ENCODE results near the gene ZNF354C.

The ZNF354C gene

DNA sequence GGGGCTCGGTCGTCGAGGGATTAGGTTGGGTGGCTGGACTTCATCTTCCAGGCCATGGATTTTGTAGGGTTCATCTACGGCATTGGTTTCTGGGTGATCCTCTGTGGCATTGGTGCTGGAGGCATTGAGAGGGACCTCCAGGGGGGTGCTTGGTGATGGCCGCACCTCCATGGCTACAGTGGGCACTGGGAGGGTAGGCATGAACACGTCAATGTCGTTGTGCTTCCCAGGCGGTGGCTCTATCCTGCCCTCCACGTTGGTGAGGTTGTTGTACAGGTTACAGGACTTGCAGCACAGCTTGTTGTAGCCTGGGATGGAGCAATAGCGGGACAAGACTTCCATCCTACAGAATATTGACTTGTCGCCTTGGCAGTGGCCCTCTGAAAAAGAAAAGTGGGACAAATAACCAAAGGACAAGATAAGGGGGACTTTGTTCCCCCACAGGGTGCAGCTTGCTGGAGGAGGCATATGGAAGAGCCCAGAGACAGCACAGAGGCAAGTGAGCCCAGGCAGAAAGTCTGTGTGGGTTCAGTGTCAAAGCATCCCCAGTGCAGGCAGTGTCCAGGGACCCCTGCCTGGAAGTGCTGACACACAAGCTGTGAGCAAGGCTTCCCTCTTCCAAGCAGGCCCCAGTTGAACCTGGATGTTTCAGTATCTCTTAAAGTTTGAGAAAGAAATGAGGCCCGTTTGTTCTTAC lies 53.9 kb downstream of the ZNF354C start:
- no peak for DNase-seq

DNA sequence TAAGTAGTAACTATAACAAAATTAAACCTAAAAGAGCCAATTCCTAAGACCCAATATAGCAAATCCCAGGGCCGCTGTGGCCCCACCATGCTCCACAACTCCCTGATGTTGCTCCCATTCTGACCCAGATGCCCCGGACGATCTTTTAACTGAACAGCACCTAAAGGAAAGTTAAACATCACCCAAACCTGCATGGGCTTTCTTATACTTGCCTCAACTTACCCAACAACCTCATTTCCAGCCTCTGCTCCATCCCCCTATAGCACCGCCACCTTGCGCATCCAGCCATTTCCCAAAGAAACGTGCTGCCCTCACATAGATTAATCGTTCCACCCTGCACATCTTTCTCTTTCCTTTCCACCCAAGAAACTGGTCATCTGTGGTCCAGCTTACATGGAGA lies 54.6 kb downstream of the ZNF354C start:
- DNase-seq = no peak

DNA sequence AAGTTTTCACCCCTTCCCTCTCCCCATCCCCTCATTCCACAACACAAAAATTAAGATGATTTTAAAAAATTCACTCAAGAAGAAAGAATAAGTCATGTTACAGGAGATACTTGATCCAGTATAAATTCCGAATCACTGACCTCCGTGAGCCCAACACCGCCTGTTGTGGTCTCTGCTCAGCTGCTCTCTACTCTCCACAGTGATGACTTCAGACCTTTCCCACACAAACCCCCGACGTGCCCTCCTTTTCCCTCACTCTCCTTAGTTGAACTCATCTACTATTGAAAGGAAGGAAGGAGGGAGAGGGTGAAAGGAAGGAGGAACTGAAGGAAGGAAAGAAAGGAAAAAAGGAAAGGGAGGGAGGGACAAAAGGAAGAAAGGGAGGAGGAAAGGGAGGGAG lies 55.1 kb downstream of the ZNF354C start:
- no peak for DNase-seq

DNA sequence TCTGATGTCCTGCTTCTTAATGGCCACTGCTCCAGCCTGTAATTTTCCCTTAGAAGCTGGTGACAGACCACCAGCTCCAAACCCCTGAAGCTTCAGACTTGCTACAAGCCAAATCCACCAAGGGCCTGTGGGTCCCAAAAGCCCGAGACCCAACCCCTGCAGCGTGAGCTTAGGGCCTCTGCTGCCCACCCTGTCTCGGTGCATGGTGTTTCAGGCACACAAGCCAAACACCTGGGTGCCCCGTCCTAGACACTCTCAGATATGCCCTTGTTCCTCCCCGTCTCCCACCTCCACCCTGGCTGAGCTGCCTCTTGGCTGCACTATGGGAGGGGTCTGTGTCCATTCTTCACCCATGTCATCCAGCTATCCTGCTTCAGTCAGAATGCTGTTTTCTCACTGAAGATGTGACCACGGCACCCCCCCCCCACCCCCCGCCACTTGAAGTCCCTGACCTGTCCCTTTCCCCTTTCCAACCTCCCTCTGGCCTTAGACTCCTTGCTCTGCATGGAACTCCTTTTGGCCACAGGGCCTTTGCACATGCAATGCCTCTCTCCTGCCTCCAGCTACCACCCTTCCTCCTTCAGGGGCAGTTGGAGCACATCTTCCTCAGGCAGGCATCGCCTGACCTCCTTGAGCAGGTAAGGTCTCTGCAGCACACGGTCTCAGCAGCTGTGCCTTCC lies 55.8 kb downstream of the ZNF354C start:
- no peak for DNase-seq

DNA sequence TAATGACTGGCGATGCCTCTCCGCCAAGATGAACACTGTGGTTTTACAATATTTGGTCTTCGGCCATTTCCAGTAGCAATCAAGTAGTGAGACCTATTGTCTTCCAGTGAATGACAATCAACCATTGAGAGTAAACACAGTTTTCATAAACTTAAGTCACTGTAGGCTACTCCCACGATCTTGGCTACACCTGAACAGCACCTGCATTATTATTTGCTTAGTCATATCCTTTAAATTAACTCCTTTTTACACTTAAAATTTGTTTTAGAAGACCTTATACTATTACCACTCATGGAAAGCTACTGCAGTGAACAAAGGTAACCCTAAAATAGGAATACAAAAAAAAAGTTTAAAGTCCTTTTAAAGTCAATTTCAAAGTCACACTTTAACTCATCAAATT lies 58.2 kb downstream of the ZNF354C start:
- DNase-seq = no peak

DNA sequence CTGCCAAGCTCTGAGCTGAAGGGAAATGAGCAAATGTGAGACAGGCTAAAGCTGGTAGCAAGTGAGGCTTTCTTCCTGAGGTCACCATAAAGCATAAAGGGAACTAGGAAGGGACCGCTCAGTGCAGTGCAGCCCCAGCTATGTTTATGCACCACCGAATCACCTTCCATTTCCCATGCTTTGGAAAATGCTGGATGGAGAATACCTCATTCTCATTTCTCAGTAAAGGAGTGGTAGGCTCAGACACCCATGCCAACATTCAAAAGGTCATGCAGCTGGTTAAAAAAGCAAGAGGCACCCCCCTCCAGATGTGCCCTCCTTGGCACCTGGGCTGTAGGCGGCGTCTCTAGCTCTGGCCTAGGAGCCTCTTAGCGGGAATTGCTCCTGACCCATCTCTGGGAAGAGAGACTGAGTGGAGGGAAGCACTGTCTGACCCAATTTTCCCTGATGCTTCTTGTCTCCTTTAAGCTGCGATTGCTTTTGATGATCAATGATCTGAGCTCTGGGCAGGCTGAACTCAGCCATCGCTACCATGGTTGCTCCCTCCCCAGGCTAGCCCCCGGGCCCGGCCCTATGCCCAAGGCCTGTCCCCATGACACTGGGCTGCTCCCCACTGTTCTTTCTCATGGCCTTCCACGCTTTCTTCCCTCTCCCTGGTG lies 58.7 kb downstream of the ZNF354C start:
- no peak for DNase-seq

DNA sequence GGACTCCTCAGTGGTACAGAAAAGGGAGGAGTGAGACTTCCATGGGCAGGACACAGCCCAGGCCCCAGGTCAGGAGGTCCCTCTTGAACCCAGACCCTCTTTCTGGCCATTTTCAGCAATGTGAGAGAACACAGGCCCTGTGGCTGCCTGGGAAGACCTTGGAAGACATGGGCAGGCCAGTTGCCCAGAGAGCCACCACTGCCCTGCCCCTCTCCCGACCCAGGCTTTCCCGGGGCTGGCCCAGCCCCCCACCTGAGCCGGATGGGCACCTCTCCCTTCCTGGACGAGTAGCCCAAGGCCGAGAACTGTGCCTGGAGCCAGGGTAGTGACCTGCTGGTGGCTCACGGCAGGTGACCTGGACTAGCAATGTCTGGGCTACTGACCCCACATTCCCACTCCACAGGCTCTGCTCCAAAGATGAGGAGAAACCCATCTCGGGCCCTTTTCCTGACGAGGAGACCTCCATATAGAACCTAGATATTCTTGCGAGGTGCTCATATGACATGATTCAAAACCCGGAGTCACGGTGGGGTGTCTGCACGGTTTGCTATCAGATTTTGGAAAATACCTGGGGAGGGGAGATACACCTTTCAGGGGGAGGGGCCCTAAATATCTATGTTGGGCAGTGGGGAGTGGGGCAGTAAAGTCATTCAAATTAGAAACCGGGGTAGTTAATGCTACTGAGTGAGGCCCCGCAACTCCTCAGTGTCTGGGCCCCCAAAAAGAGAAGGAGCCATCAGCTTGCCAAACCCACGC lies 59.4 kb downstream of the ZNF354C start:
- no peak for DNase-seq

DNA sequence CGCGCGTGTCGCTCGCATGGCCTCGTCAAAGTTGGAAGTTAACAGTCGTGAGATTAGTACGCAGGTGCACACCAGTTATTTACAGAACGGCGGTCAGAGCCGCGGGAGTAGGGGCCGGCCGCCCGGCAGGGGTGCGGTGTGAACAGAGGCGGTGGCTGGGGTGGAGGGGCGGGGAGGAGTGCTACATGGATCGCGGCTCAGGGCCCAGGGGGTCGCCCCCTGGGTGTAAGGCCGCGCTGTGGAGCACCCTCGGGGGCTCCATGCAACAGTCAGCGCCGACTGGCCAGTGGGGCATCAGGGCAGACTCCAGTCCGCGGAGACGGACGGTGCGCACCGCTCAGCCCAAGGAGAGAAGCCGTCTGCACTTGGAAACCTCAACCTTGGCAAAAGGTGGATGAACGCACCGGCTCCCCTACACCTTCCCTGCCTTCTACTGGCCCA lies 60.3 kb downstream of the ZNF354C start:
- DNase-seq = no peak

DNA sequence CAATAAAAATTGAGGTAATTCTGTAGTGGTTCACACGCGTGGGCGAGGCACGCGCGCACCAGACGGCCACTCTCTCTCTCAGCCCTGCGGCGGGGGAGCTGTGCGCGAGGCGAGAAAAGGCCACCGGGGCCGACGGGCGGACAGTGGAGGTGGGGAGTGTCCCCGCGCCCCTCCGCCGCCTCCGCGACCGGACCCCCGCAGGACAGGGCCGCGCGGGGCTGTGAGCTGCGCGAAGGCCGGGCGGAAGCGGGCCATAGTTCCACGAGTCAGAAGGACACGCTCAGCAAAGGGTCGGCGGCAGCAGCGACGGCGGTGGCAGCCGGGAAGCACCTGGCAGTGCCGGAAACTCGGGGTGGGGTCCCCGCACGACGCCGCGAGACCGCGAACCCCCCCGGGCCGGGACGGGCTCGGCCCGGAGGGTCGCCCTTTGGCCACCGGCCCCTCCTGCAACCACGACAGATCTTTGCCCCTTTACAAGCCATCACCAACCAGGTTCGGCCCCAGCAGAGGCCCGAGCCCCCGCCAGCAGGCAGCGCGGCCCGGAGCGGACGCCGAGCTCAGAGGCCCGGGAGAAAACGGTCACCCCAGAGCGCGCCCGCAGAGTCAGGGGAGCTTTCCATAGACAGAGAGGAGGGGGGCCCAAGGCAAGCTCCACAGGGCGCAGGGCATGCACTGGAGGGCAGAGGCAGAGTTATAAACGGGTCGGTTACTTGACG lies 60.9 kb downstream of the ZNF354C start:
- no peak for DNase-seq

DNA sequence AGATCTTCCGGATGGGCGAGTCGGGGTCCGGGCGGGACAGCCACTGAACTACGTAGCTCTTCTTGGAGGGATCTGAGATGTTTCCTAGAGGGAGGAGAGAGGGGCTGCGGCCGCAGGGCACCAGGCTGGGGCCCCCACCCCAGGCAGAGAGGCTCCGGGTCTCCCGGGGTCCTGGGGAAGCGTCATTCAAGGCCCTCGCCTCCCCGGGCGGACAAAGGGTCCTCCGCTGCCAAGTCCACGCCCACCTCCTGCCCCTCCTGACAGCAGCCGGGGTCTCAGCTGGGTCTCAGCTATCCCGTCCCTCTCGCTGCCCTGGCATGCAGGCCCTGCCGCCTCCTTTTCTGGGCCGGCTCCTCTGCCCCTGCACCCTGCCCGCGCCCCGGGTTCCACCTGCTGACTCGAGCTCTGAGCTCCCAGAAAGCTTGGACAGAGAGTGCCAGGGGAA lies 61.5 kb downstream of the ZNF354C start:
- no peak for DNase-seq

DNA sequence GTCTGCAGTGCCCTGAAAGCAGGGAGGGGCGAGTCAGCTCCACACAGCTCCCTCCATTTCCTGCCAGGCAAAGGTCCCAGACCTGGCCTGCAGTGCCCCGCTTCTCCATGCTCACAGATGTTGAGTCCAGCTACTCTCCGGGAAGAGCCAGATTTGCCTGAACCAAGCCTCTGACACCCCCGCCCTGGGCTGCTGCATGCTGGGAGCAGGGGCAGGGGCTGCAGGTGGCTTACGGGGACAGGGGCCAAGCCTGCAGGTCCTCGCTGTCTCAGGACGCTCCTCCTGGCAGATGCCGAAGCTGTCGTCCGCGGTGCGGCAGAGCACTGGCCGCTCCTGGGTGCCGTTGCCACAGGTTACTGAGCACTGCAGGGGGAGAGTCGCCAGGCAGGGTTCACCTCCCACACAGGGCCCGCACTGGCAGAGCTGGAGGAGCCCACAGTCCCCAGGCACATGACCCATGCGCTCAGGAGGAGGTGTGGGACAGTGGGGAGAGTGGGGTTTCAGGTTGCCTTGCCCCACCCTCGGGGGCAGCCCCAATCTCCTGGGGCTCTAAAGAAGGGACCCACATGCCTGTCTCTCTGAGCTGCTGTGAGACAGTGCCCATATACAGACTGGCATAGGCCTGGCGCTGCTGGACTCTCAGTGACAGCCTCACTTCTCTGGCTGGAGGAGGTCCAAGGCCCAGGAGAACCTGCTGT lies 62.4 kb downstream of the ZNF354C start:
- no peak for DNase-seq

DNA sequence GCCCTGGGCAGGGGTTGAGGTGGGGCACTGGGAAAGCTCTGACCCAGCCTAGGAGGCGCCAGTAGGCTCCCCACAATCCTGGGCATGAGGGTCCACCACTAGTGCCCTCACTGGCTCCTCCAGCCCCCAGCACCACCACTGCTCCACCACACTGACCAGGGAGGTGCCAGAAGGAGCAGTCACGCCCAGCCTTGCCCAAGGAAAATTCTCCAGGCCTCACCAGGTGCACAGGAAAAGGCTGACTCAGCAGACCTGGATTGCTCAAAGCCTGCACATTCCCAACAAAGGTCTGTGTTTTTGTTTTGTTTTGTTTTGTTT lies 62.9 kb downstream of the ZNF354C start:
- DNase-seq = no peak

DNA sequence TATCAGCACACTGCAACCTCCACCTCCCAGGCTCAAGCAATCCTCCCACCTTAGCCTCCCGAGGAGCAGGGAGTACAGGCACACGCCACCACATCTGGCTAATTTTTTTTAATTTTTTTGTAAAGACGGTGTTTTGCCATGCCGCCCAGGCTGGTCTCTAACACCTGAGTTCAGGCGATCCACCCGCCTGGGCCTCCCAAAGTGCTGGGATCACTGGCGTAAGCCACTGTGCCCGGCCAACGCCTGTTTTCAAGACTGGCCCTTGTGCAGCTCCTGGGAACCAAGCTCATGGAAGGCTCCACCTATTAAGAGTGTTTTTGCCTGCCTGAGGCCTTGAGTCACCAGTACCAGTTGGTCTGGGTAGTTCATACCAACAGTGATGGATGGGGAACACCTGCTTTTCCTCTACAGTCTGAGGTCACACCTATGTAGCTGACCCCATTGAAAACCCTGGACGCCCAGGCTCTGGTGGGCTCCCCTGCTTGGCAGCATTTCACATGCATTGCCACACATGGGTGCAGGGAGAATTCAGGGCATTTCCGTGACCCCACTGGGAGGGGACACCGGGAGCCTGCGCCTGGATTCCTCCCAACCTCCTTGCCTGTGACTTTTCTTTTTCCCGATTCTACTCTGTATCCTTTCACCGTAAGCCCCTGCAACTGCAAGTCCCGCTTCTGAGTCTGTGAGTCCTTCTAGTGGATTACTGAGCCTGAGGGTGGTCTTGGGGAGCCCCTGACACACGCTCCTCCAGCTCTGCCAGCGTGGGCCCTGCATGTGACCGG lies 63.5 kb downstream of the ZNF354C start:
- no peak for DNase-seq

DNA sequence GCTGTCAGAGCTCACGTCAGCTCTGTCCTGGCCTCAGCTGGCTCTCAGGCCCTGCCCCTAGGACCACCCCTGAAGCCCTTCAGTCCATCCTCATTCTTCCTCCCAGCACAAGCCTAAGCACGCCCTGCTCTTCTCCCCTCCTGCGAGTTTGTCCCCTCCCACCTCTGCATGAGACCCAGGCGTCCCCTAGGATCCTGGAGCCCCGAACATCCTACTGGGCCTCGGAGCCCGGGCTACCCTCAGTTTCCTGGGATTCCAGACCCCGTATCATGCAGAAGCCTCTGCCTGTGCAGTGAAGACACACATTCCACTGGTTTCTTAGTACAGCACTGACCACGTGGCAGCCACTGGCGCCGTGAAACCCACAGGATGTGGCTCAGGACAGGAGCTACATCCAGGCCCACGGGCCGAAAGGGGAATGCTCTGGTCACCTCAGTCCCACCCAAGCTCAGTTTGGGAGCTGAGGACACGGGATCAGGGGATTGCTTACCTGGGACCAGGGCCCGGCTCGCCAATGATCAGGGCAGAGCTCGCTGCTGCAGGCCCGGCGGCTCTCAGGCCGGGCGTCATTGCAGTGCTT lies 64.2 kb downstream of the ZNF354C start:
- DNase-seq = no peak

DNA sequence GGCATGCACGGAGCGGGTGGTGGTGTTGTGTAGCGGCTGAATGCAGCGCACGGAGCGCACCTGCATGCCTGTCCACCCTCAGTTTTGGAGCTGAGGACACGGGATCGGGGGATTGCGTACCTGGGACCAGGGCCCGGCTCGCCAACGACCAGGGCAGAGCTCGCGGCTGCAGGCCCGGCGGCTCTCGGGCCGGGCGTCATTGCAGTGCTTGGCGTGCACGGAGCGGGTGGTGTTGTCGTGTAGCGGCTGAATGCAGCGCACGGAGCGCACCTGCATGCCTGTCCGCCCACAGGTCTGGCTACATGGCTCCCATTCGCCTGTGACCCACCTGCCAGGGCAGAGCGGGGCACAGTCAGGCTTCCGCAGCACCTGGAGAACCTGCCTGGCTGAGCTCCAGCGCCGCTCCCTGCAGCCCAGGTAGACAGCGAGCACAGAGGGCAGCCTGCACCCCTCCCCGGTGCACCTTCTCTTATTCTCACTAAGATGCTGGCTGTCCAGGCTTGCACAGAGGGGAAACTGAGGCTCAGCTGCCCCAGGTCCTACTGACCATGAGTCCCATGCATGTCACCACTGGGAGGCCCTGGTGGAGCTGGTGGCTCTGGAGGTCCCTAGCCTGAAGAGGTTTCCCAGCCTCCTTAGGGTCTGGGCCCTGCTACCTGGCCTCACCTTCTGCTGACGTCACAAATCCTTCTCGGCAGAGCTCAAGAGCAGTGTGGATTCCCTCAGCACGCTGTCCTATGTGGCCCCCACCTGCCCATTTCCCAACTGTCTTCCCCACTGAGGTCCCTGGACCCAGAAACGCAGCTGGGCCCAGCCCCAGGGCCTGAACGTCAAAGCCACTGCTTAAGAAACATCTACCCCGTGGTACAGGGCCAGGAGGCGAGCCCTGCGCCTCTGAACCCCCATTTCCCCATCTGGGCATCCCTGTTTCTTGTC lies 64.9 kb downstream of the ZNF354C start:
- DNase-seq = no peak

DNA sequence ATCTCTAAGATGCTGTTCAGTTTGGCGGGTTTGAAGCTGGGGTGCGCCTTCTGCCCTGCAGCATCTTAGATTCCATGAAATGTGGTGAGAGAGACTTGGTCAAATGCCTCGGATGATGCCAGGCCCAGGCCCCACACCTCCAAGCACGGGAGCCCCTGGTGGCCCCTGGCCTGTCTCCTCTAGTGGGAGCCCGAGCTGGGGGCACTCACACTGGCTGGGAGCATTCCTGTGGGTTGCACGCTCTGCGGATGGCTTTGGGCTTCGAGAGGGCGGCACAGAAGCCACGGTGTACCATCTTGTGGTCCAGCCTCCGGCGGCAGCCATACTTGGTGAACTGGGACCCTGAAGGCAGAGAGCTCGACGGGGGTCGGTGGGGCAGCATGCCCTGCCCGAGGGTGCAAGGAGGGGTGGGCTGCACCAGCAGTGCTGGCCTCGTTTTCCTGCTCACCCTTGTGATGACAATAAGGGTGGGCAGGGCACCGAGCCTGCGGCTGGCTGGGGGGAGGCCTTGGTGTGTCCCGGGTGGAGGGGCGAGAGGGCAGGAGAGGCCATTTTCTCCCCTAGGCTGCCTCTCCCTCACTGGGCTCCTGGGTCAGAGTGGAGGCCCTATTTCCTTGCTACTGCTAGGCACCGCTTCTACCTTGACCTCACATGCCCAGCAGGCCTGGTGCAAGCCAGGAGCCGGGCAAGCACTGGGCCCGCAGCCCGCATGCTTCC lies 65.8 kb downstream of the ZNF354C start:
- no peak for DNase-seq

DNA sequence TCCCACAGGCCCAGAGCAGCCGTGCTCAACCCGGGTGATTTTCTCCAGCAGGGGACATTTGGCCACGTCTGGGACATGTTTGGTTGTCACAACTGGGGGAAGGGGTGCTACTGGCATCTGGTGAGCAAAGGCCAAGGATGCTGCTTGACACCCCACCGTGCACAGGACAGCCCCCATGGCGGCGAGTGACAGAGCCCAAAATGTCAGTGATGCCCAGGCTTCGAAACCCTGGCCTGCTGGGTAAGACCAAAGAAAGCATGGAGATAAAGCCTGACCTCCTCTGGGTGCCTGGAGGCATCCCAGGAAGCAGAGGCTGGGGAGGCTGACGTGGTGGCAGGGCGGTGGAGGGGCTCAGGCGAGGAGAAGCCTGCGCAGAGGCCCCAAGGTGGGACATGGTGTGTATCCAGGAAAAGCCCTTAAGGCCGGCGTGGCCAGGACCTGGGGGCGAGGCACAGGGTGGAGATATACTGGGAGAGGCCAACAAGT lies 66.4 kb downstream of the ZNF354C start:
- no peak for DNase-seq

All from nucleus accumbens (tissue), 56 donors.